Measurements from ENCODE around the gene GULP1.

DNA sequence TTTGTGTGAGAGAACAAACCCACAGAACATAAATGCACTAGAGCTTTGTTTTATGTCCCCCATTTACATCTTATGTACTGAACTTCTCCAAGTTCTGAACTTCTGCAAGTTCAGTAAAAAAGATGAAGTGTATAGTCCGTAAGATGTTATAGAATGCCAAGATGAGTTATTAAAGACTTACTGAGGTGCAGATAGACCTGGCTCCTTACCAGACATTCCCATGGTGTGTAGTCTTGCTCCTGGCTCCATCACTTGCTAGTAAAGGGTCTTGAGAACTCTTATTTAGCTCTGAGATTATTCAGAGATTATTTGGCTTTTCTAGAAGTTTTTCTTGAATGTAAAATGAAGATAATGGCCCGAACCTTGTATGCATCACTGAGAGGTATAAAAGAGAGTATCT is 16.8 kb downstream of the GULP1 start:
- TF ChIP-seq, protein P1, sequence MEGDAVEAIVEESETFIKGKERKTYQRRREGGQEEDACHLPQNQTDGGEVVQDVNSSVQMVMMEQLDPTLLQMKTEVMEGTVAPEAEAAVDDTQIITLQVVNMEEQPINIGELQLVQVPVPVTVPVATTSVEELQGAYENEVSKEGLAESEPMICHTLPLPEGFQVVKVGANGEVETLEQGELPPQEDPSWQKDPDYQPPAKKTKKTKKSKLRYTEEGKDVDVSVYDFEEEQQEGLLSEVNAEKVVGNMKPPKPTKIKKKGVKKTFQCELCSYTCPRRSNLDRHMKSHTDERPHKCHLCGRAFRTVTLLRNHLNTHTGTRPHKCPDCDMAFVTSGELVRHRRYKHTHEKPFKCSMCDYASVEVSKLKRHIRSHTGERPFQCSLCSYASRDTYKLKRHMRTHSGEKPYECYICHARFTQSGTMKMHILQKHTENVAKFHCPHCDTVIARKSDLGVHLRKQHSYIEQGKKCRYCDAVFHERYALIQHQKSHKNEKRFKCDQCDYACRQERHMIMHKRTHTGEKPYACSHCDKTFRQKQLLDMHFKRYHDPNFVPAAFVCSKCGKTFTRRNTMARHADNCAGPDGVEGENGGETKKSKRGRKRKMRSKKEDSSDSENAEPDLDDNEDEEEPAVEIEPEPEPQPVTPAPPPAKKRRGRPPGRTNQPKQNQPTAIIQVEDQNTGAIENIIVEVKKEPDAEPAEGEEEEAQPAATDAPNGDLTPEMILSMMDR (conservative IDR thresholded peaks at IDR 0.05) = no peak
- no peak for TF ChIP-seq ZFX (IDR thresholded peaks at IDR 0.05)
